Bronchial epithelial cell (primary cell): ENCODE data around the gene SLC38A9. TPM values are rescaled to one million over a fixed set of nuclear protein-coding genes. Genes with fewer than 3 reads are reported as not detected.

Source experiments
- DNase-seq: peaks from one replicate; pipeline ENCODE4 v3.0.0-alpha.2; 2010; ENCODE audit warnings: low read depth
- FAIRE-seq: peaks from 2 replicates; lab custom pipeline; 2011; peaks lifted over from hg19 to GRCh38; lab: Jason Lieb, UNC
- H3K27me3 ChIP-seq: 2 replicates; pipeline ENCODE4 v1.5.1; 2011; ENCODE audit warnings: low read length; ENCODE audit not compliant: control insufficient read depth, insufficient read depth
- H3K36me3 ChIP-seq: 2 replicates; pipeline ENCODE4 v1.5.1; 2011; ENCODE audit warnings: low read length; ENCODE audit not compliant: control insufficient read depth, insufficient read depth
- H3K4me3 ChIP-seq: 2 replicates; pipeline ENCODE4 v1.5.1; 2011; ENCODE audit warnings: mild to moderate bottlenecking, low read depth, low read length, control low read depth
- total RNA-seq: library from RNA; depleted of rRNA; stranded (reverse); fragments of >200 nt; gene quantifications from 2 replicates; pipeline ENCODE4 v1.2.1, GENCODE V29; 2014
- TF ChIP-seq, protein P1 (sequence below): IDR thresholded peaks from 2 replicates; pipeline ENCODE4 v1.5.1; 2011; ENCODE audit warnings: mild to moderate bottlenecking, moderate library complexity, low read length, control low read depth, inconsistent platforms; ENCODE audit not compliant: insufficient read depth, severe bottlenecking

The SLC38A9 gene
- total RNA-seq, 1 donor from 2014 or later, result 32.4 TPM

DNA sequence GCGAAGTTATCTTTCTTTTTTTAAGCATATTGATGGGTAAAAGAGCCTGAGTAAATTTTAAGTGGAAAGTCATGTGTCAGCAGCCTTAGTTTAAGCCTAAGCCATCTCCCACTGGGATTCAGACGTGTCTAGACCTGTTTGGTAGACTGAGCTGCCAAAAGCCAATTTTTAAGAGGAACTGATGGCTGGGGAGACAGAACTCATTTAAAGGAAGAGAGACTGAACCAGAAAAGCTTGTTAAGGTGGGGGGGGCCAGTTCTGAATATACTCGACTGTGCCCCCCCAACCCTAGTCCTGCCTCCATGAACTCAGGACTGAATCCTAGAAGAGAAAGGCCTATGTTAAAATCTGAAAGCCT is 119.0 kb downstream of the SLC38A9 start:
- Histone ChIP-seq H3K27me3 (no peaks in the 10 kb centered on the region), H3K36me3 (no peaks in the 10 kb centered on the region), H3K4me3 (no peak overlapping the region)
- TF ChIP-seq, protein P1, sequence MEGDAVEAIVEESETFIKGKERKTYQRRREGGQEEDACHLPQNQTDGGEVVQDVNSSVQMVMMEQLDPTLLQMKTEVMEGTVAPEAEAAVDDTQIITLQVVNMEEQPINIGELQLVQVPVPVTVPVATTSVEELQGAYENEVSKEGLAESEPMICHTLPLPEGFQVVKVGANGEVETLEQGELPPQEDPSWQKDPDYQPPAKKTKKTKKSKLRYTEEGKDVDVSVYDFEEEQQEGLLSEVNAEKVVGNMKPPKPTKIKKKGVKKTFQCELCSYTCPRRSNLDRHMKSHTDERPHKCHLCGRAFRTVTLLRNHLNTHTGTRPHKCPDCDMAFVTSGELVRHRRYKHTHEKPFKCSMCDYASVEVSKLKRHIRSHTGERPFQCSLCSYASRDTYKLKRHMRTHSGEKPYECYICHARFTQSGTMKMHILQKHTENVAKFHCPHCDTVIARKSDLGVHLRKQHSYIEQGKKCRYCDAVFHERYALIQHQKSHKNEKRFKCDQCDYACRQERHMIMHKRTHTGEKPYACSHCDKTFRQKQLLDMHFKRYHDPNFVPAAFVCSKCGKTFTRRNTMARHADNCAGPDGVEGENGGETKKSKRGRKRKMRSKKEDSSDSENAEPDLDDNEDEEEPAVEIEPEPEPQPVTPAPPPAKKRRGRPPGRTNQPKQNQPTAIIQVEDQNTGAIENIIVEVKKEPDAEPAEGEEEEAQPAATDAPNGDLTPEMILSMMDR, result no peak
- FAIRE-seq (no peak), DNase-seq (peak; percentile 91)

DNA sequence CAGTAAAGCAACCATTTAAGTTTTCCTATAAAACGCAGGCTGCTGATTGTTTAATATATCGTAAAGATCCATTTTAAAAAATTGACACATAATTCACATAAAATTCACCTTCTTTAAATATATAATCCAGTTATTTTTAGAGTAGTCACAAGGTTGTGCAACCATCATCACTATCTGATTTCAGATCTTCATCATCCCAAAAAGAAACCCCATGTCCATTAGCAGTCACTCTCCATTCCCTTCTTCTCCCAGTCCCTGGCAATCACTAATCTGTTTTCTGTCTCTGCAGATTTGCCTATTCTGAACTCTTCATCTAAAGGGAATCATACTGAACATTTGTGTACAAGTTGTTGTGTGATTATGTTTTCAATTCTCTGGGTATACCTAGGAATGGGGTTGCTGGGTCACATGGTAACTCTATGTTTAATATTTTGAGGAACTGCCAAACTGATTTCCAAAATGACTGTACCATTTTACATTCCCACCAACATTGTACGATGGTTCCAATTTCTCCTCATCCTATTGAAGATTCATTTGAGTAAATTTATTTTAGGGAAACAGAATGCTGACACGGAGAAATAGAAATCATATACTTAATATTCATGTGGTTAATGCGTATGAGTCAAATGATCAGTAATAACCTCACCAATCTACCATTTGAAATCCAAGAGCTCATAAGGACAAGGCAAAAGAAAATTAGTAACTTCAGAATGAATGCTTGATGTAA is 119.6 kb downstream of the SLC38A9 start:
- DNase-seq, result no peak
- TF ChIP-seq, protein P1, result no peak
- Histone ChIP-seq H3K36me3 (no peaks in the 10 kb centered on the region), H3K27me3 (no peaks in the 10 kb centered on the region), H3K4me3 (no peak overlapping the region)
- FAIRE-seq, result no peak

DNA sequence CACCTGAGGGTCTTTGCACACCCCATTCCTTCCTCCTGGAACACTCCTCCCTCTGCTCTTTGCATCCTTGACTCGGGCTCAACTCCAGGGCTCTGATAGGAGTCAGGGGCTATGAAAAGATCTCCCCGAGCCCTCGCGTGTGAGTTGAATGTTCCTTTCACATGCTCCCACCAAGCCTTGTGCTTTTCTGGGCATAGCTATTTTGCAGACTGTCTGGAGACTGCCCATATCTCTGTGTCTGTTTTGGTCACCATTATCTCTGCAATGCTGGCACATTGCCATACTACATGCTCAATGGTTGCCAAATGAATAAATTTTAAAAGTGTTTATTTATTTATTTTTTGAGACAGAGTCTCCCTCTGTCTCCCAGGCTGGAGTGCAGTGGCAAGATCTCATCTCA is 120.4 kb downstream of the SLC38A9 start:
- Histone ChIP-seq H3K27me3 (no peaks in the 10 kb centered on the region), H3K36me3 (no peaks in the 10 kb centered on the region), H3K4me3 (no peak overlapping the region)
- FAIRE-seq, result no peak
- TF ChIP-seq, protein P1, result no peak
- DNase-seq, result no peak

DNA sequence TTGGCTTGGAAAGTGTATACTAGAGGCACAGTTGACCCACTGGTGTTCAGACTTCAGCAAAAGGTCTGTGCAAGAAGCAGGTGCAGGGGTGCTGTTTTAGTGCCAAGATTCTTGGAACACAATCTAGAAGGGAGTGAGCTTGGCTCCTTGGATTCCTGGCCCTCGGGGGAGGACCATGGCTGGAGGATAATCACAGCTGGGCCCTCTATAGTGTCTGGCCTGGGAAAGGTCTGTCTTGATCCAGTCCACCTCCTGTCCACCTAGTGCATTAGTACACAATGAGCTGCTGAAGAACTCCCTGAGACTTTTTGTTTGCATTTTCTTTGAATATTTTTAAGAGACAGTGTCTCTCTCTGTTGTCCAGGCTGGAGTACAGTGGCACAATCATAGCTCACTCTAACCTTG is 126.9 kb downstream of the SLC38A9 start:
- TF ChIP-seq, protein P1, result no peak
- Histone ChIP-seq H3K27me3 (no peaks in the 10 kb centered on the region), H3K4me3 (no peak overlapping the region), H3K36me3 (no peaks in the 10 kb centered on the region)
- no peak for FAIRE-seq
- DNase-seq, result no peak

DNA sequence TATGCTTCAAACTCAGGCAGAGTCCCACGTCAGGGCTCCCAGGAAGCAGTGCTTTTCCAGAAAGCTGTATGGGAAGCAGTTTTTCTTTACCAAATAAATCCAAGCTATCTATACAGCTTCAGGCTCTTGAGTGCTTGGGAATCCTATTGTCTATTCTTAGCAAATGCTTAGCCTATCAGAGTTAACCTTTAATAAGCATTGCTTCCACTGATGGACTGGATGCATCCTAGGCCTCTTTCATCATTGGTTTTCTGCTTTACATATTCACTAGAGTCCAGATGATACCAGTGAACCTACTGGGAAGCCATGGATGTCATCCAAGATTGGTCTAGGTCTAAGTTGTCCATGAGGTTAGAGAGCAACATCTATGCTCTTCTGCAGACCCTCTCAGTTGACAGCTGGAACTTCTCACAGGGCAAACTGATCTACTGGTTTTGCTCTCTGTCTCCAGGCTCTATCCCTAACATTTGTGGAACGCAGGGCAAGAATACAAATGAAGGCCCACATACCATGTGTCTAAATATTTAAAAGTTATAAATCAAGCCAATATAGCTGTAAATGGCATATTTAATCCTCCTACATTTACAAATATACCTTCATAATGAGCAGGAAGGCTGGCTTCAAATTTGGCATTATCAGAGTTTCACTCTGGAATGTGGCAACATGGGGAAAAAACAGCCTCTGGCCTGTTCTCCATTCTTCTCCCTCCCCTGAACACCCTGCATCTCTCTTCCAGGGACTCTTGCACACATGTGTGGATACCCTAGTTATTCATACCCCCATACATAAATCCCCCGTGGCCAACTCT is 127.5 kb downstream of the SLC38A9 start:
- FAIRE-seq (no peak), DNase-seq (no peak)
- Histone ChIP-seq H3K27me3 (no peaks in the 10 kb centered on the region), H3K36me3 (no peaks in the 10 kb centered on the region), H3K4me3 (no peak overlapping the region)
- TF ChIP-seq, protein P1, result no peak
